ENCODE measurements around the gene SMPD1. TPM values are rescaled to one million over a fixed set of nuclear protein-coding genes. Genes with fewer than 3 reads are reported as not detected.

The SMPD1 gene
- total and polyA plus RNA-seq, 2 of the 8 experiments (the other 6 are each of a cell fraction or from before 2014, with no cell fraction given) = 1.9 to 2.4 TPM

GRCh38 chr11:6354651-6355485 is 35.4 kb upstream of the SMPD1 start:
- H2BK12ac ChIP-seq (ENCODE audit: low read depth, low read length) = no peak overlapping the region

More at GRCh38 chr11:6354651-6355485, 35.4 kb upstream of the SMPD1 start:
- H4K5ac ChIP-seq (ENCODE audit: insufficient read length, low read depth, low read length) = no peak overlapping the region
- no peak overlapping the region for H3K27ac ChIP-seq (ENCODE audit: low read depth, low read length)
- H3K79me1 ChIP-seq (ENCODE audit: low read depth, low read length) = no peaks in the 10 kb centered on the region
- H2AK5ac ChIP-seq (ENCODE audit: low read depth, low read length) = no peak overlapping the region
- no peak overlapping the region for H3K4me3 ChIP-seq (ENCODE audit: extremely low read depth in 1 of 4, insufficient read depth in 2 of 4, low read depth in 3 of 4, low read length in 4 of 4)
- H3K4me2 ChIP-seq (ENCODE audit: insufficient read depth in 1 of 2, low read depth in 2 of 2, low read length in 2 of 2) = no peak overlapping the region
- FAIRE-seq (no peak), DNase-seq (ENCODE audit: low read depth in 1 of 2, low spot score in 2 of 2) (no peak)
- no peak overlapping the region for H2AFZ ChIP-seq (ENCODE audit: low read length)
- no peak overlapping the region for H2BK20ac ChIP-seq (ENCODE audit: low read length)
- H2BK5ac ChIP-seq (ENCODE audit: low read depth, low read length) = no peak overlapping the region
- ChIA-PET POLR2A (ENCODE audit: partially characterized antibody) (interaction anchor here (1.6 kb wide), 1 partner anchor 32 kb away, joined by 10 read pairs; no protein-coding TSS in a partner anchor), CTCF (ENCODE audit: partially characterized antibody) (interaction anchor here (0.6 to 7.4 kb wide), 39 partner anchors 8 to 545 kb away, joined by 3 to 145 read pairs (median 6); partner anchors contain the start of genes CAVIN3 and CCKBR)
- 85% methylated on average over 4 of the region's 4 CpGs; no CpG with 5 or more reads in 1 of the 2 experiments for WGBS, 2 experiments (ENCODE audit: extremely low coverage in 1 of 2, insufficient coverage in 1 of 2, insufficient read length in 1 of 2, insufficient replicate concordance in 2 of 2, low coverage in 1 of 2, low lambda C conversion rate in 2 of 2, missing lambda C conversion rate in 1 of 2)
- no peaks in the 10 kb centered on the region for H3K36me3 ChIP-seq (ENCODE audit: control insufficient read depth in 2 of 4, insufficient read depth in 4 of 4, low read length in 3 of 4)
- no peaks in the 10 kb centered on the region for H3K9me3 ChIP-seq (ENCODE audit: insufficient read depth in 2 of 2, low read depth in 1 of 2, low read length in 1 of 2)
- H3K23me2 ChIP-seq (ENCODE audit: low read depth, low read length) = no peaks in the 10 kb centered on the region
- H3K4ac ChIP-seq (replicated peaks; ENCODE audit: insufficient read length, low read depth, low read length) = no peak overlapping the region
- no peaks in the 10 kb centered on the region for H3K27me3 ChIP-seq (replicated peaks in 1 of 4; ENCODE audit: control insufficient read depth in 3 of 4, extremely low read depth in 1 of 4, insufficient read depth in 3 of 4, low read length in 3 of 4)
- no peak overlapping the region for H3K56ac ChIP-seq (replicated peaks; ENCODE audit: insufficient read length, low read depth, low read length)
- no peaks in the 10 kb centered on the region for H3K79me2 ChIP-seq (ENCODE audit: control insufficient read depth in 1 of 2, insufficient read depth in 2 of 2, low read length in 2 of 2)
- H2BK120ac ChIP-seq (replicated peaks; ENCODE audit: low read depth, low read length) = no peak overlapping the region
- H2BK15ac ChIP-seq (ENCODE audit: low read length) = no peak overlapping the region
- no peak overlapping the region for H4K91ac ChIP-seq (replicated peaks; ENCODE audit: insufficient read length, low read length)
- no peaks in the 10 kb centered on the region for H3K4me1 ChIP-seq (replicated peaks in 1 of 4; ENCODE audit: control insufficient read depth in 3 of 4, insufficient read depth in 4 of 4, low read length in 3 of 4)
- no peak overlapping the region for H3K14ac ChIP-seq (ENCODE audit: insufficient read length)
- H3K9ac ChIP-seq (replicated peaks in 1 of 4; ENCODE audit: extremely low read depth in 1 of 4, low read depth in 3 of 4, low read length in 3 of 4) = no peak overlapping the region
- no peak overlapping the region for H3K18ac ChIP-seq (ENCODE audit: extremely low read depth, low read length)
- H3K23ac ChIP-seq (ENCODE audit: insufficient read length) = no peak overlapping the region
- H4K20me1 ChIP-seq (replicated peaks in 1 of 2; ENCODE audit: control insufficient read depth in 1 of 2, insufficient read depth in 2 of 2, low read length in 2 of 2) = no peaks in the 10 kb centered on the region
- no peak overlapping the region; the same call in 1 of the 2 replicates for H4K8ac ChIP-seq (ENCODE audit: extremely low read depth, insufficient read depth, low read length)
- TF ChIP-seq MAFK (IDR thresholded peaks at IDR 0.05; ENCODE audit: low read depth, low read length) (no peak), CEBPB (IDR thresholded peaks at IDR 0.05; ENCODE audit: low read depth, low read length) (no peak), SIN3A (conservative IDR thresholded peaks at IDR 0.05 in 1 of 2, IDR thresholded peaks at IDR 0.05 in 1 of 2; ENCODE audit: low read depth in 1 of 2, low read length in 2 of 2) (no peak)
